Parathyroid adenoma (tissue), 2 donors: ENCODE measurements around the gene CDC25A.

Source experiments
- H2AFZ ChIP-seq: fragments of 300-600 bp; sonication (generic); one replicate; pipeline ENCODE4 v1.7.0; 2017; ENCODE audit warnings: antibody characterized with exemption, mild to moderate bottlenecking
- H3K27ac ChIP-seq: fragments of 300-600 bp; sonication (generic); one replicate; pipeline ENCODE4 v1.7.0; 2017
- H3K27me3 ChIP-seq: fragments of 300-600 bp; sonication (generic); one replicate; pipeline ENCODE4 v1.7.0; 2017; ENCODE audit warnings: low read length; ENCODE audit not compliant: control insufficient read depth, insufficient read depth
- H3K36me3 ChIP-seq: fragments of 300-600 bp; sonication (generic); one replicate; pipeline ENCODE4 v1.7.0; 2017; ENCODE audit warnings: low read length; ENCODE audit not compliant: control insufficient read depth, insufficient read depth
- H3K4me1 ChIP-seq: fragments of 300-600 bp; sonication (generic); one replicate; pipeline ENCODE4 v1.7.0; 2017; ENCODE audit warnings: control low read depth
- H3K4me2 ChIP-seq: fragments of 300-600 bp; sonication (generic); one replicate; pipeline ENCODE4 v1.7.0; 2017; ENCODE audit warnings: low read length
- H3K4me3 ChIP-seq: fragments of 300-600 bp; sonication (generic); one replicate; pipeline ENCODE4 v1.7.0; 2017; ENCODE audit warnings: low read depth, low read length
- H3K79me2 ChIP-seq: fragments of 300-600 bp; sonication (generic); one replicate; pipeline ENCODE4 v1.7.0; 2017; ENCODE audit warnings: control low read depth
- H3K9ac ChIP-seq: fragments of 300-600 bp; sonication (generic); one replicate; pipeline ENCODE4 v1.7.0; 2017; ENCODE audit warnings: mild to moderate bottlenecking
- H3K9me3 ChIP-seq: fragments of 300-600 bp; sonication (generic); one replicate; pipeline ENCODE4 v1.7.0; 2017; ENCODE audit warnings: low read length; ENCODE audit not compliant: control insufficient read depth
- CTCF ChIP-seq: fragments of 300-600 bp; sonication (generic); IDR thresholded peaks from one replicate; pipeline ENCODE4 v1.7.0; 2017; ENCODE audit warnings: antibody characterized with exemption, mild to moderate bottlenecking
- donor health status: primary hyperparathyroidism.

CDC25A gene

GRCh38 chr3:48184299-48184698 is 3.9 kb downstream of the CDC25A start:
- TF ChIP-seq CTCF, result no peak
- Histone ChIP-seq H3K4me2 (no peak overlapping the region), H3K4me3 (no peak overlapping the region), H3K79me2 (no peaks in the 10 kb centered on the region), H3K4me1 (no peaks in the 10 kb centered on the region), H3K9ac (no peak overlapping the region), H3K36me3 (no peaks in the 10 kb centered on the region), H2AFZ (no peak overlapping the region), H3K27me3 (no peaks in the 10 kb centered on the region), H3K27ac (no peak overlapping the region), H3K9me3 (no peaks in the 10 kb centered on the region)

- no peak overlapping the region for H3K27ac ChIP-seq
- TF ChIP-seq CTCF, result no peak
- no peaks in the 10 kb centered on the region for H3K36me3 ChIP-seq
- no peak overlapping the region for H3K4me3 ChIP-seq
- no peak overlapping the region for H3K9ac ChIP-seq
- H3K9me3 ChIP-seq, result no peaks in the 10 kb centered on the region
- H3K4me2 ChIP-seq, result no peak overlapping the region
- H3K27me3 ChIP-seq, result no peaks in the 10 kb centered on the region
- no peak overlapping the region for H2AFZ ChIP-seq
- H3K4me1 ChIP-seq, result no peaks in the 10 kb centered on the region
- H3K79me2 ChIP-seq, result no peaks in the 10 kb centered on the region
Measured at GRCh38 chr3:48180531-48181253, 7.5 kb downstream of the CDC25A start.

- Histone ChIP-seq H3K4me1 (no peaks in the 10 kb centered on the region), H2AFZ (no peak overlapping the region), H3K27me3 (no peaks in the 10 kb centered on the region), H3K79me2 (no peaks in the 10 kb centered on the region), H3K4me2 (no peak overlapping the region), H3K4me3 (no peak overlapping the region), H3K9ac (no peak overlapping the region), H3K27ac (no peak overlapping the region), H3K9me3 (no peaks in the 10 kb centered on the region), H3K36me3 (no peaks in the 10 kb centered on the region)
- no peak for TF ChIP-seq CTCF
Measured at GRCh38 chr3:48180021-48180420, 8.2 kb downstream of the CDC25A start.

- Histone ChIP-seq H3K79me2 (no peaks in the 10 kb centered on the region), H3K27ac (no peak overlapping the region), H2AFZ (no peak overlapping the region), H3K9ac (no peak overlapping the region), H3K9me3 (no peaks in the 10 kb centered on the region), H3K36me3 (no peaks in the 10 kb centered on the region), H3K4me1 (no peaks in the 10 kb centered on the region), H3K4me3 (no peak overlapping the region), H3K27me3 (no peaks in the 10 kb centered on the region), H3K4me2 (no peak overlapping the region)
- no peak for TF ChIP-seq CTCF
Measured at GRCh38 chr3:48178072-48178471, 10.1 kb downstream of the CDC25A start.

GRCh38 chr3:48157950-48158376 is 30.3 kb downstream of the CDC25A start:
- H3K27ac ChIP-seq, result no peak overlapping the region
- H3K4me3 ChIP-seq, result no peak overlapping the region
- H3K27me3 ChIP-seq, result no peaks in the 10 kb centered on the region
- TF ChIP-seq CTCF, result peak; percentile 50
- H2AFZ ChIP-seq, result no peak overlapping the region
- peaks cover 7% of the 10 kb centered on the region for H3K4me1 ChIP-seq
- H3K79me2 ChIP-seq, result no peaks in the 10 kb centered on the region
- H3K36me3 ChIP-seq, result no peaks in the 10 kb centered on the region
- H3K9me3 ChIP-seq, result no peaks in the 10 kb centered on the region
- no peak overlapping the region for H3K9ac ChIP-seq
- no peak overlapping the region for H3K4me2 ChIP-seq
